Endodermal cell (in vitro differentiated cells): ENCODE data around the gene RRAGC. TPM values are rescaled to one million over a fixed set of nuclear protein-coding genes. Genes with fewer than 3 reads are reported as not detected.

ENCODE experiments used
- DNase-seq: peaks from one replicate; pipeline ENCODE4 v3.0.0-alpha.2; 2017
- H3K27ac ChIP-seq: 2 replicates; pipeline ENCODE4 v1.5.1; 2013; ENCODE audit warnings: mild to moderate bottlenecking, low read depth, low read length, moderate library complexity
- H3K27me3 ChIP-seq: 2 replicates; pipeline ENCODE4 v1.6.1; 2013; ENCODE audit warnings: mild to moderate bottlenecking, low read length, moderate library complexity; ENCODE audit not compliant: insufficient read depth, control insufficient read depth, poor library complexity, severe bottlenecking
- H3K36me3 ChIP-seq: 2 replicates; pipeline ENCODE4 v1.7.0; 2013; ENCODE audit warnings: mild to moderate bottlenecking, low read length, moderate library complexity; ENCODE audit not compliant: control insufficient read depth, insufficient read depth
- H3K4me1 ChIP-seq: one replicate; pipeline ENCODE4 v1.7.0; 2013; ENCODE audit warnings: low read length; ENCODE audit not compliant: control insufficient read depth, insufficient read depth
- H3K4me3 ChIP-seq: 2 replicates; pipeline ENCODE4 v1.5.1; 2013; ENCODE audit warnings: mild to moderate bottlenecking, low read length, moderate library complexity
- H3K9ac ChIP-seq: 2 replicates; pipeline ENCODE4 v1.6.1; 2013; ENCODE audit warnings: mild to moderate bottlenecking, low read length, moderate library complexity; ENCODE audit not compliant: poor library complexity, severe bottlenecking; ENCODE audit errors: extremely low read depth
- H3K9me3 ChIP-seq: 2 replicates; pipeline ENCODE4 v1.6.1; 2013; ENCODE audit warnings: mild to moderate bottlenecking, low read length, moderate library complexity; ENCODE audit not compliant: control insufficient read depth
- H3K27ac Mint-ChIP-seq: 2 replicates; pipeline ENCODE4 v1.8.0; 2020; ENCODE audit warnings: mixed read lengths
- H3K27me3 Mint-ChIP-seq: 2 replicates; pipeline ENCODE4 v1.8.0; 2021; ENCODE audit warnings: mild to moderate bottlenecking, mixed read lengths; ENCODE audit not compliant: insufficient read depth
- H3K36me3 Mint-ChIP-seq: 2 replicates; pipeline ENCODE4 v1.8.0; 2020; ENCODE audit warnings: low read depth, mixed read lengths
- H3K4me1 Mint-ChIP-seq: 2 replicates; pipeline ENCODE4 v1.8.0; 2020; ENCODE audit warnings: mixed read lengths
- H3K4me3 Mint-ChIP-seq: 2 replicates; pipeline ENCODE4 v1.8.0; 2020; ENCODE audit warnings: mild to moderate bottlenecking, moderate library complexity, mixed read lengths
- H3K9me3 Mint-ChIP-seq: 2 replicates; pipeline ENCODE4 v1.8.0; 2020; ENCODE audit warnings: mild to moderate bottlenecking, mixed read lengths
- CTCF ChIP-seq: fragments of 200-600 bp; sonication (generic); conservative IDR thresholded peaks from 2 replicates; pipeline ENCODE4 v1.5.0; 2021; ENCODE audit warnings: antibody characterized with exemption, mild to moderate bottlenecking
- WGBS, 2 experiments: methylation state at CpG; one replicate each; pipeline versions ENCODE4 v1.1.5 to v1.1.7; 2013; ENCODE audit warnings: missing lambda C conversion rate in 2 of 2, mixed read lengths in 1 of 2; ENCODE audit not compliant: insufficient coverage in 1 of 2, insufficient read length in 1 of 2; 5-methylcytosine and 5-hydroxymethylcytosine counted together
- total RNA-seq, 2 donors: library from RNA; stranded (reverse); fragmentation: NEBNext Ultra II Directional in 1 of 2; extraction: Animal tissue kit (Norgen Biotek cat#: 25700) in 1 of 2; gene quantifications; 2 replicates in 1 of 2; 3 replicates in 1 of 2; pipeline ENCODE4 v1.2.1, GENCODE V29; 2021

Gene RRAGC
- total RNA-seq, 2 donors from 2014 or later: 23.0 to 33.2 TPM

- no peak overlapping the region for H3K27ac Mint-ChIP-seq
- H3K4me3 ChIP-seq: no peak overlapping the region
- peaks cover 16% of the 10 kb centered on the region for H3K9me3 Mint-ChIP-seq
- peaks cover 66% of the 10 kb centered on the region for H3K27me3 ChIP-seq
- WGBS, 2 experiments: 81 to 89% methylated on average over 1 of the region's 1 CpG
- H3K4me1 ChIP-seq: no peaks in the 10 kb centered on the region
- DNase-seq: no peak
- no peaks in the 10 kb centered on the region for H3K4me1 Mint-ChIP-seq
- H3K9me3 ChIP-seq: peaks cover 12% of the 10 kb centered on the region
- no peaks in the 10 kb centered on the region for H3K36me3 Mint-ChIP-seq
- TF ChIP-seq CTCF: no peak
- no peak overlapping the region for H3K4me3 Mint-ChIP-seq
- H3K27ac ChIP-seq: no peak overlapping the region
- peaks cover 69% of the 10 kb centered on the region for H3K27me3 Mint-ChIP-seq
- no peaks in the 10 kb centered on the region for H3K36me3 ChIP-seq
- no peak overlapping the region for H3K9ac ChIP-seq
Measured at GRCh38 chr1:38820860-38821259, 38.7 kb downstream of the RRAGC start.

- DNase-seq: no peak
- Histone ChIP-seq H3K4me1 (no peaks in the 10 kb centered on the region), H3K9ac (no peak overlapping the region), H3K27me3 (peaks cover 77% of the 10 kb centered on the region), H3K27ac (no peak overlapping the region), H3K4me3 (no peak overlapping the region), H3K36me3 (no peaks in the 10 kb centered on the region), H3K9me3 (peaks cover 12% of the 10 kb centered on the region)
- H3K27me3 Mint-ChIP-seq: peaks cover 71% of the 10 kb centered on the region
- H3K9me3 Mint-ChIP-seq: peaks cover 19% of the 10 kb centered on the region
- no peak overlapping the region for H3K27ac Mint-ChIP-seq
- 80 to 95% methylated on average over 1 to 2 of the region's 2 CpGs for WGBS, 2 experiments
- TF ChIP-seq CTCF: no peak
- H3K4me1 Mint-ChIP-seq: no peaks in the 10 kb centered on the region
- no peaks in the 10 kb centered on the region for H3K36me3 Mint-ChIP-seq
- H3K4me3 Mint-ChIP-seq: no peak overlapping the region
Measured at GRCh38 chr1:38819516-38819915, 40.1 kb downstream of the RRAGC start.

GRCh38 chr1:38819040-38819439 is 40.5 kb downstream of the RRAGC start:
- 26% methylated on average over 10 of the region's 10 CpGs; no CpG with 5 or more reads in 1 of the 2 experiments for WGBS, 2 experiments
- no peak overlapping the region for H3K27ac ChIP-seq
- H3K4me1 ChIP-seq: no peaks in the 10 kb centered on the region
- peaks cover 81% of the 10 kb centered on the region for H3K27me3 ChIP-seq
- H3K9me3 ChIP-seq: peaks cover 12% of the 10 kb centered on the region
- no peak overlapping the region for H3K27ac Mint-ChIP-seq
- H3K4me3 ChIP-seq: peak overlapping the region; percentile 80
- DNase-seq: no peak
- H3K4me3 Mint-ChIP-seq: peak overlapping the region; percentile 53
- peaks cover 19% of the 10 kb centered on the region for H3K9me3 Mint-ChIP-seq
- H3K27me3 Mint-ChIP-seq: peaks cover 72% of the 10 kb centered on the region
- no peaks in the 10 kb centered on the region for H3K36me3 ChIP-seq
- no peaks in the 10 kb centered on the region for H3K4me1 Mint-ChIP-seq
- TF ChIP-seq CTCF: peak; percentile 40
- H3K9ac ChIP-seq: no peak overlapping the region
- no peaks in the 10 kb centered on the region for H3K36me3 Mint-ChIP-seq
